HEK293T (cell line): ENCODE data around the gene GALNT18.

Experiments
- BHLHE40 ChIP-seq: fragments of 450-650 bp; IDR thresholded peaks from 2 replicates; pipeline ENCODE4 v1.6.1; 2016; ENCODE audit warnings: mild to moderate bottlenecking, moderate library complexity, borderline replicate concordance
- CTBP1 ChIP-seq: fragments of 450-650 bp; IDR thresholded peaks from 2 replicates; pipeline ENCODE4 v1.6.1; 2016; ENCODE audit warnings: borderline replicate concordance
- ELF4 ChIP-seq: fragments of 450-650 bp; IDR thresholded peaks from 2 replicates; pipeline ENCODE4 v1.6.1; 2017; ENCODE audit warnings: antibody characterized with exemption
- FOXK2 ChIP-seq: fragments of 450-650 bp; IDR thresholded peaks from 2 replicates; pipeline ENCODE4 v1.6.1; 2016; ENCODE audit warnings: mild to moderate bottlenecking
- FOXM1 ChIP-seq: fragments of 450-650 bp; IDR thresholded peaks from 2 replicates; pipeline ENCODE4 v1.6.1; 2017; ENCODE audit warnings: mild to moderate bottlenecking, borderline replicate concordance
- HDGF ChIP-seq: fragments of 450-650 bp; IDR thresholded peaks from 2 replicates; pipeline ENCODE4 v1.6.1; 2017; ENCODE audit warnings: antibody characterized with exemption, borderline replicate concordance
- L3MBTL2 ChIP-seq: fragments of 450-650 bp; conservative IDR thresholded peaks from 2 replicates; pipeline ENCODE4 v1.6.1; 2016; ENCODE audit warnings: mild to moderate bottlenecking
- PKNOX1 ChIP-seq: fragments of 450-650 bp; IDR thresholded peaks from 2 replicates; pipeline ENCODE4 v1.6.1; 2016
- SP1 ChIP-seq: fragments of 450-650 bp; IDR thresholded peaks from 2 replicates; pipeline ENCODE4 v1.6.1; 2017
- SUZ12 ChIP-seq: fragments of 450-650 bp; IDR thresholded peaks from 2 replicates; pipeline ENCODE4 v1.6.1; 2016; ENCODE audit warnings: mild to moderate bottlenecking
- TARDBP ChIP-seq: fragments of 450-650 bp; IDR thresholded peaks from 2 replicates; pipeline ENCODE4 v1.6.1; 2016
- ZNF384 ChIP-seq: fragments of 450-650 bp; IDR thresholded peaks from 2 replicates; pipeline ENCODE4 v1.6.1; 2016

- no peak for TF ChIP-seq ELF4
- no peak for TF ChIP-seq ZNF384
- no peak for TF ChIP-seq SUZ12
- no peak for TF ChIP-seq TARDBP
- no peak for TF ChIP-seq FOXM1
- TF ChIP-seq PKNOX1, result no peak
- no peak for TF ChIP-seq L3MBTL2
- no peak for TF ChIP-seq HDGF
- TF ChIP-seq SP1, result no peak
- TF ChIP-seq FOXK2, result no peak
- TF ChIP-seq BHLHE40, result no peak
- no peak for TF ChIP-seq CTBP1
These were observed 99.2 kb downstream of the GALNT18 start for GRCh38 chr11:11522591-11522990.
